Measurements from ENCODE around the gene MTA3.
"Not testable (repeated sequence)": the region's sequence is repeated elsewhere in the genome, so short reads cannot be mapped to it uniquely, and the experiment has no call there.

Gene MTA3

GRCh38 chr2:42568401-42569115 lies at the start of gene MTA3:
Gene MTA3 (plus strand): TSS chr2:42568632. CDS start chr2:42568746, 114 bp downstream.
- DNase-seq (ENCODE audit: low spot score): no peak

GRCh38 chr2:42519624-42520023 lies 48.8 kb upstream of the MTA3 start:
- no peak for DNase-seq (ENCODE audit: low spot score)

- DNase-seq (ENCODE audit: low spot score): no peak
Measured at GRCh38 chr2:42522035-42522434, 46.4 kb upstream of the MTA3 start.

GRCh38 chr2:42523341-42523740 lies 45.1 kb upstream of the MTA3 start:
- DNase-seq (ENCODE audit: low spot score): no peak

- DNase-seq (ENCODE audit: low spot score): no peak
Measured at GRCh38 chr2:42532397-42532796, 36.0 kb upstream of the MTA3 start.

- DNase-seq (ENCODE audit: low spot score): no peak
Measured at GRCh38 chr2:42537493-42537892, 30.9 kb upstream of the MTA3 start.

GRCh38 chr2:42542871-42543270 lies 25.6 kb upstream of the MTA3 start:
- no peak for DNase-seq (ENCODE audit: low spot score)

GRCh38 chr2:42545023-42545721 lies 23.3 kb upstream of the MTA3 start:
- DNase-seq (ENCODE audit: low spot score): no peak

GRCh38 chr2:42545841-42546390 lies 22.5 kb upstream of the MTA3 start:
- no peak for DNase-seq (ENCODE audit: low spot score)

GRCh38 chr2:42547014-42547413 lies 21.4 kb upstream of the MTA3 start:
- DNase-seq (ENCODE audit: low spot score): no peak

- no peak for DNase-seq (ENCODE audit: low spot score)
Measured at GRCh38 chr2:42547446-42548295, 20.8 kb upstream of the MTA3 start.

- no peak for DNase-seq (ENCODE audit: low spot score)
Measured at GRCh38 chr2:42550870-42551269, 17.6 kb upstream of the MTA3 start.

GRCh38 chr2:42554392-42554791 lies 14.0 kb upstream of the MTA3 start:
- no peak for DNase-seq (ENCODE audit: low spot score)

- DNase-seq (ENCODE audit: low spot score): no peak
Measured at GRCh38 chr2:42556315-42556890, 12.0 kb upstream of the MTA3 start.

GRCh38 chr2:42557306-42557705 lies 11.1 kb upstream of the MTA3 start:
- no peak for DNase-seq (ENCODE audit: low spot score)

GRCh38 chr2:42558827-42559226 lies 9.6 kb upstream of the MTA3 start:
- DNase-seq (ENCODE audit: low spot score): no peak

- DNase-seq (ENCODE audit: low spot score): not testable (repeated sequence)
Measured at GRCh38 chr2:42560133-42560532, 8.3 kb upstream of the MTA3 start.

GRCh38 chr2:42560899-42561298 lies 7.5 kb upstream of the MTA3 start:
- DNase-seq (ENCODE audit: low spot score): no peak

- DNase-seq (ENCODE audit: low spot score): no peak
Measured at GRCh38 chr2:42562474-42563144, 5.8 kb upstream of the MTA3 start.

GRCh38 chr2:42566025-42566424 lies 2.4 kb upstream of the MTA3 start:
- DNase-seq (ENCODE audit: low spot score): no peak

GRCh38 chr2:42566837-42567321 lies 1.6 kb upstream of the MTA3 start:
- no peak for DNase-seq (ENCODE audit: low spot score)

Data from COLO829 (cell line).